ENCODE results near the gene KCNJ12.
"Not testable (repeated sequence)": the region's sequence is repeated elsewhere in the genome, so short reads cannot be mapped to it uniquely, and the experiment has no call there.

KCNJ12 gene

GRCh38 chr17:21436883-21437836 is 61.0 kb downstream of the KCNJ12 start:
- CTCF ChIA-PET, POLR2A ChIA-PET: not testable (repeated sequence)

GRCh38 chr17:21438316-21439014 is 62.3 kb downstream of the KCNJ12 start:
- POLR2A ChIA-PET; DNase-seq (ENCODE audit: extremely low spot score); CTCF ChIA-PET: not testable (repeated sequence)

More at GRCh38 chr17:21436883-21437836, 61.0 kb downstream of the KCNJ12 start:
- DNase-seq (ENCODE audit: extremely low spot score), result not testable (repeated sequence)

GRCh38 chr17:21439015-21439336 is 62.8 kb downstream of the KCNJ12 start:
- DNase-seq (ENCODE audit: extremely low spot score); POLR2A ChIA-PET; CTCF ChIA-PET: not testable (repeated sequence)

- POLR2A ChIA-PET, result no interaction called here
- CTCF ChIA-PET, result no interaction called here
- no peak for TF ChIP-seq FOXM1 (IDR thresholded peaks at IDR 0.05; ENCODE audit: borderline replicate concordance)
- DNase-seq (ENCODE audit: extremely low spot score), result no peak
Observed at GRCh38 chr17:21445091-21445650, 69.0 kb downstream of the KCNJ12 start.

- CTCF ChIA-PET; DNase-seq (ENCODE audit: extremely low spot score); POLR2A ChIA-PET: not testable (repeated sequence)
Observed at GRCh38 chr17:21447552-21447951, 71.4 kb downstream of the KCNJ12 start.

- POLR2A ChIA-PET; CTCF ChIA-PET; DNase-seq (ENCODE audit: extremely low spot score): not testable (repeated sequence)
Observed at GRCh38 chr17:21449891-21450290, 73.7 kb downstream of the KCNJ12 start.

- no peak for DNase-seq (ENCODE audit: extremely low spot score)
- ChIA-PET POLR2A (no interaction called here), CTCF (no interaction called here)
- no peak for TF ChIP-seq FOXK2 (IDR thresholded peaks at IDR 0.05)
- no peak for TF ChIP-seq HDGF (IDR thresholded peaks at IDR 0.05; ENCODE audit: borderline replicate concordance)
- TF ChIP-seq ARNT (IDR thresholded peaks at IDR 0.05), result no peak
- no peak for TF ChIP-seq BHLHE40 (IDR thresholded peaks at IDR 0.05; ENCODE audit: borderline replicate concordance)
- TF ChIP-seq SUZ12 (IDR thresholded peaks at IDR 0.05), result no peak
- no peak for TF ChIP-seq L3MBTL2 (conservative IDR thresholded peaks at IDR 0.05)
- TF ChIP-seq ELF4 (IDR thresholded peaks at IDR 0.05), result no peak
- TF ChIP-seq FOXM1 (IDR thresholded peaks at IDR 0.05; ENCODE audit: borderline replicate concordance), result no peak
- TF ChIP-seq SP1 (IDR thresholded peaks at IDR 0.05), result no peak
- TF ChIP-seq TARDBP (IDR thresholded peaks at IDR 0.05), result no peak
- TF ChIP-seq FOXA1 (IDR thresholded peaks at IDR 0.05), result no peak
- no peak for TF ChIP-seq PKNOX1 (IDR thresholded peaks at IDR 0.05)
- TF ChIP-seq NFRKB (IDR thresholded peaks at IDR 0.05), result no peak
- no peak for TF ChIP-seq CTBP1 (IDR thresholded peaks at IDR 0.05; ENCODE audit: borderline replicate concordance)
- no peak for TF ChIP-seq ZNF384 (IDR thresholded peaks at IDR 0.05)
- TF ChIP-seq LEF1 (IDR thresholded peaks at IDR 0.05; ENCODE audit: borderline replicate concordance), result no peak
Observed at GRCh38 chr17:21451975-21452374, 75.8 kb downstream of the KCNJ12 start.

- ChIA-PET POLR2A (interaction anchor here (0.6 kb wide), 1 partner anchor 59 kb away, joined by 3 read pairs; no protein-coding TSS in a partner anchor), CTCF (interaction anchor here (0.6 kb wide), 3 partner anchors 9 to 217 kb away, joined by 3 read pairs; no protein-coding TSS in a partner anchor)
- peak; percentile 99 for TF ChIP-seq L3MBTL2 (conservative IDR thresholded peaks at IDR 0.05)
- no peak for TF ChIP-seq LEF1 (IDR thresholded peaks at IDR 0.05; ENCODE audit: borderline replicate concordance)
- peak; percentile 40 for DNase-seq (ENCODE audit: extremely low spot score)
Observed at GRCh38 chr17:21452377-21453143, 76.4 kb downstream of the KCNJ12 start.

Measured in HEK293T (cell line).